Smooth muscle cell (in vitro differentiated cells): ENCODE data around the gene HSD17B3. TPM values are rescaled to one million over a fixed set of nuclear protein-coding genes. Genes with fewer than 3 reads are reported as not detected.

ENCODE experiments used
- DNase-seq: peaks from one replicate; lab custom pipeline; 2025; ENCODE audit not compliant: unreplicated experiment; lab: John Stamatoyannopoulos, UW
- H2AFZ ChIP-seq: fragments of 200-600 bp; sonication (generic); 2 replicates; pipeline ENCODE4 v1.6.0; 2016; ENCODE audit warnings: antibody characterized with exemption, low read depth, mild to moderate bottlenecking
- H3F3A ChIP-seq: fragments of 200-600 bp; sonication (generic); 2 replicates; pipeline ENCODE4 v1.6.0; 2017; ENCODE audit warnings: antibody characterized with exemption, low read depth
- H3K27ac ChIP-seq: fragments of 200-600 bp; sonication (generic); 2 replicates; pipeline ENCODE4 v1.5.1; 2016; ENCODE audit warnings: low read depth, mild to moderate bottlenecking
- H3K27me3 ChIP-seq: fragments of 200-600 bp; sonication (generic); 2 replicates; pipeline ENCODE4 v1.6.1; 2016; ENCODE audit warnings: low read depth, mild to moderate bottlenecking
- H3K36me3 ChIP-seq: fragments of 200-600 bp; sonication (generic); 2 replicates; pipeline ENCODE4 v1.5.1; 2016; ENCODE audit warnings: low read depth
- H3K4me1 ChIP-seq: fragments of 200-600 bp; sonication (generic); 2 replicates; pipeline ENCODE4 v1.5.1; 2016; ENCODE audit warnings: low read depth
- H3K4me2 ChIP-seq: fragments of 200-600 bp; sonication (generic); 2 replicates; pipeline ENCODE4 v1.6.0; 2016; ENCODE audit warnings: mild to moderate bottlenecking
- H3K4me3 ChIP-seq: fragments of 200-600 bp; sonication (generic); 2 replicates; pipeline ENCODE4 v1.5.1; 2016; ENCODE audit warnings: mild to moderate bottlenecking
- H3K79me2 ChIP-seq: fragments of 200-600 bp; sonication (generic); 2 replicates; pipeline ENCODE4 v1.6.0; 2016; ENCODE audit warnings: low read depth, mild to moderate bottlenecking
- H3K9ac ChIP-seq: fragments of 200-600 bp; sonication (generic); 2 replicates; pipeline ENCODE4 v1.6.0; 2016; ENCODE audit warnings: low read depth
- H3K9me3 ChIP-seq: fragments of 200-600 bp; sonication (generic); replicated peaks from 2 replicates; pipeline ENCODE4 v1.5.1; 2016; ENCODE audit warnings: low read depth
- H4K20me1 ChIP-seq: fragments of 200-600 bp; sonication (generic); 2 replicates; pipeline ENCODE4 v1.6.0; 2016; ENCODE audit warnings: low read depth
- WGBS: methylation state at CpG from one replicate; pipeline ENCODE4 v1.1.7; 2016; ENCODE audit warnings: low lambda C conversion rate; 5-methylcytosine and 5-hydroxymethylcytosine counted together
- polyA plus RNA-seq: library from polyadenylated mRNA; unstranded; fragments of >200 nt; fragmentation: Nextera tagmentation; extraction: Ambion mirVana; gene quantifications from 2 replicates; pipeline ENCODE4 v1.2.1, GENCODE V29; 2016
- total RNA-seq: library from RNA; depleted of rRNA; stranded (reverse); fragments of >200 nt; gene quantifications from 2 replicates; pipeline ENCODE4 v1.2.3, GENCODE V29; 2014
- TF ChIP-seq, protein P1 (sequence below): fragments of 200-600 bp; sonication (generic); IDR thresholded peaks from 2 replicates; pipeline ENCODE4 v1.5.1; 2017; ENCODE audit warnings: borderline replicate concordance, mild to moderate bottlenecking, antibody characterized with exemption; ENCODE audit not compliant: insufficient read depth, poor library complexity, severe bottlenecking

The HSD17B3 gene
- total and polyA plus RNA-seq, 2 experiments from 2014 or later: 0.31 to 0.40 TPM

- Histone ChIP-seq H3K4me1 (no peaks in the 10 kb centered on the region), H2AFZ (no peak overlapping the region), H3K79me2 (no peaks in the 10 kb centered on the region), H3K27me3 (no peaks in the 10 kb centered on the region), H3K27ac (no peak overlapping the region), H3K36me3 (no peaks in the 10 kb centered on the region), H3K9ac (no peak overlapping the region), H4K20me1 (no peaks in the 10 kb centered on the region), H3K4me3 (no peak overlapping the region), H3F3A (no peaks in the 10 kb centered on the region), H3K4me2 (no peak overlapping the region), H3K9me3 (no peaks in the 10 kb centered on the region)
- TF ChIP-seq, protein P1, sequence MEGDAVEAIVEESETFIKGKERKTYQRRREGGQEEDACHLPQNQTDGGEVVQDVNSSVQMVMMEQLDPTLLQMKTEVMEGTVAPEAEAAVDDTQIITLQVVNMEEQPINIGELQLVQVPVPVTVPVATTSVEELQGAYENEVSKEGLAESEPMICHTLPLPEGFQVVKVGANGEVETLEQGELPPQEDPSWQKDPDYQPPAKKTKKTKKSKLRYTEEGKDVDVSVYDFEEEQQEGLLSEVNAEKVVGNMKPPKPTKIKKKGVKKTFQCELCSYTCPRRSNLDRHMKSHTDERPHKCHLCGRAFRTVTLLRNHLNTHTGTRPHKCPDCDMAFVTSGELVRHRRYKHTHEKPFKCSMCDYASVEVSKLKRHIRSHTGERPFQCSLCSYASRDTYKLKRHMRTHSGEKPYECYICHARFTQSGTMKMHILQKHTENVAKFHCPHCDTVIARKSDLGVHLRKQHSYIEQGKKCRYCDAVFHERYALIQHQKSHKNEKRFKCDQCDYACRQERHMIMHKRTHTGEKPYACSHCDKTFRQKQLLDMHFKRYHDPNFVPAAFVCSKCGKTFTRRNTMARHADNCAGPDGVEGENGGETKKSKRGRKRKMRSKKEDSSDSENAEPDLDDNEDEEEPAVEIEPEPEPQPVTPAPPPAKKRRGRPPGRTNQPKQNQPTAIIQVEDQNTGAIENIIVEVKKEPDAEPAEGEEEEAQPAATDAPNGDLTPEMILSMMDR: no peak
- DNase-seq: no peak
- WGBS: 88% methylated on average over 5 of the region's 5 CpGs
Observed at GRCh38 chr9:96199006-96199405, 103.0 kb downstream of the HSD17B3 start.

- H3K79me2 ChIP-seq: no peaks in the 10 kb centered on the region
- DNase-seq: no peak
- H3F3A ChIP-seq: no peaks in the 10 kb centered on the region
- H3K4me1 ChIP-seq: no peaks in the 10 kb centered on the region
- H3K9me3 ChIP-seq: no peaks in the 10 kb centered on the region
- H3K9ac ChIP-seq: no peak overlapping the region
- TF ChIP-seq, protein P1: no peak
- no peak overlapping the region for H3K4me2 ChIP-seq
- H3K27me3 ChIP-seq: no peaks in the 10 kb centered on the region
- no peaks in the 10 kb centered on the region for H4K20me1 ChIP-seq
- H3K36me3 ChIP-seq: no peaks in the 10 kb centered on the region
- no peak overlapping the region for H2AFZ ChIP-seq
- 96% methylated on average over 3 of the region's 3 CpGs for WGBS
- no peak overlapping the region for H3K27ac ChIP-seq
- no peak overlapping the region for H3K4me3 ChIP-seq
Observed at GRCh38 chr9:96195541-96195940, 106.4 kb downstream of the HSD17B3 start.

- Histone ChIP-seq H3K27me3 (no peaks in the 10 kb centered on the region), H3K9me3 (no peaks in the 10 kb centered on the region), H3F3A (no peaks in the 10 kb centered on the region), H3K27ac (no peak overlapping the region), H3K4me2 (no peak overlapping the region), H3K4me1 (no peaks in the 10 kb centered on the region), H3K4me3 (no peak overlapping the region), H3K36me3 (no peaks in the 10 kb centered on the region), H3K79me2 (no peaks in the 10 kb centered on the region), H3K9ac (no peak overlapping the region), H2AFZ (no peak overlapping the region), H4K20me1 (no peaks in the 10 kb centered on the region)
- TF ChIP-seq, protein P1: no peak
- 70% methylated on average over 5 of the region's 5 CpGs for WGBS
- DNase-seq: no peak
Observed at GRCh38 chr9:96193236-96193755, 108.7 kb downstream of the HSD17B3 start.

- Histone ChIP-seq H3K9me3 (no peaks in the 10 kb centered on the region), H3K27ac (no peak overlapping the region), H2AFZ (no peak overlapping the region), H4K20me1 (no peaks in the 10 kb centered on the region), H3K36me3 (no peaks in the 10 kb centered on the region), H3K4me2 (no peak overlapping the region), H3K4me1 (no peaks in the 10 kb centered on the region), H3K27me3 (no peaks in the 10 kb centered on the region), H3K9ac (no peak overlapping the region), H3K79me2 (no peaks in the 10 kb centered on the region), H3K4me3 (no peak overlapping the region), H3F3A (no peaks in the 10 kb centered on the region)
- DNase-seq: no peak
- TF ChIP-seq, protein P1: no peak
Observed at GRCh38 chr9:96192710-96193109, 109.3 kb downstream of the HSD17B3 start.
